Activated CD8-positive, alpha-beta memory T cell treated with anti-CD3 and anti-CD28 coated beads for 4 hours (primary cell): ENCODE measurements around the gene PAPPA.

Source experiments
- DNase-seq, 2 donors: peaks; one replicate each; pipeline ENCODE4 v3.0.0-alpha.2; 2020; ENCODE audit warnings: low read depth in 2 of 2

PAPPA gene

GRCh38 chr9:116153765-116154333 lies at the start of gene PAPPA:
PAPPA (plus strand) TSS chr9:116153791; CDS start chr9:116154173, 382 bp downstream.
- no peak for DNase-seq

GRCh38 chr9:116103976-116104820 lies 49.4 kb upstream of the PAPPA start:
- no peak for DNase-seq

- no peak for DNase-seq
These were observed 41.4 kb upstream of the PAPPA start for GRCh38 chr9:116112236-116112635.

GRCh38 chr9:116115761-116116353 lies 37.7 kb upstream of the PAPPA start:
- DNase-seq = no peak

- no peak for DNase-seq
These were observed 37.2 kb upstream of the PAPPA start for GRCh38 chr9:116116393-116116792.

- no peak for DNase-seq
These were observed 30.4 kb upstream of the PAPPA start for GRCh38 chr9:116123171-116123570.

GRCh38 chr9:116124472-116125040 lies 29.0 kb upstream of the PAPPA start:
- DNase-seq = no peak

- no peak for DNase-seq
These were observed 20.4 kb upstream of the PAPPA start for GRCh38 chr9:116133163-116133562.

GRCh38 chr9:116134975-116135374 lies 18.6 kb upstream of the PAPPA start:
- DNase-seq = no peak

- DNase-seq = no peak
These were observed 16.6 kb upstream of the PAPPA start for GRCh38 chr9:116137010-116137409.

- no peak for DNase-seq
These were observed 16.0 kb upstream of the PAPPA start for GRCh38 chr9:116137581-116137980.

GRCh38 chr9:116141864-116142561 lies 11.6 kb upstream of the PAPPA start:
- no peak for DNase-seq

GRCh38 chr9:116142706-116143492 lies 10.7 kb upstream of the PAPPA start:
- DNase-seq = no peak

GRCh38 chr9:116144038-116144437 lies 9.6 kb upstream of the PAPPA start:
- DNase-seq = no peak

GRCh38 chr9:116144555-116144954 lies 9.0 kb upstream of the PAPPA start:
- DNase-seq = no peak

GRCh38 chr9:116145036-116145435 lies 8.6 kb upstream of the PAPPA start:
- no peak for DNase-seq

GRCh38 chr9:116147821-116148220 lies 5.8 kb upstream of the PAPPA start:
- DNase-seq = no peak

- no peak for DNase-seq
These were observed 3.7 kb upstream of the PAPPA start for GRCh38 chr9:116149844-116150243.

GRCh38 chr9:116151199-116151598 lies 2.4 kb upstream of the PAPPA start:
- DNase-seq = no peak

- DNase-seq = no peak
These were observed 1.6 kb upstream of the PAPPA start for GRCh38 chr9:116151966-116152381.

- no peak for DNase-seq
These were observed 1.2 kb upstream of the PAPPA start for GRCh38 chr9:116152390-116152789.
